Transverse colon (tissue), 4 donors: ENCODE data around the gene ZBTB7B.
A peak's percentile ranks its signal among the peaks of the same experiment; 100 is the strongest.

ENCODE experiments used
- CTCF ChIP-seq, 5 experiments: fragments of 200-600 bp in 3 of 5; fragments of 450-650 bp in 2 of 5; sonication (generic) in 3 of 5; IDR thresholded peaks; 1 replicate in 2 of 5; 2 replicates in 3 of 5; pipeline ENCODE4 v1.5.1; 2016 to 2017; ENCODE audit warnings: antibody characterized with exemption in 5 of 5, inconsistent platforms in 3 of 5, mild to moderate bottlenecking in 2 of 5, moderate library complexity in 1 of 5
- POLR2A ChIP-seq: fragments of 450-650 bp; IDR thresholded peaks from one replicate; pipeline ENCODE4 v1.6.1; 2016; ENCODE audit warnings: antibody characterized with exemption, mild to moderate bottlenecking, moderate library complexity
- POLR2AphosphoS5 ChIP-seq, 3 donors: sonication (generic); formaldehyde crosslinking; IDR thresholded peaks; one replicate each; pipeline ENCODE4 v1.6.1; 2016; ENCODE audit warnings: antibody characterized with exemption in 3 of 3

GRCh38 chr1:155007251-155007828 lies 4.7 kb downstream of the ZBTB7B start:
- TF ChIP-seq POLR2A (peak; percentile 71), CTCF (IDR thresholded peaks at IDR 0.05) (peak in 2 of 5 experiments; percentile 37 to 45), POLR2AphosphoS5 (IDR thresholded peaks at IDR 0.05) (peak in 2 of 3 donors; percentile 64 to 88)
